Activated CD8-positive, alpha-beta memory T cell treated with anti-CD3 and anti-CD28 coated beads, Interleukin-2, amount 50 U/mL, for 48 hours (primary cell): ENCODE data around the gene NDUFB11.
"Not testable (repeated sequence)": the region's sequence is repeated elsewhere in the genome, so short reads cannot be mapped to it uniquely, and the experiment has no call there.

Experiments used
- DNase-seq: peaks from one replicate; pipeline ENCODE4 v3.0.0-alpha.2; 2020

NDUFB11 gene

GRCh38 chrX:47145395-47146120 is 1.1 kb upstream of the NDUFB11 start:
- no peak for DNase-seq

- DNase-seq, result no peak
These were observed 442 bp downstream of the NDUFB11 start for GRCh38 chrX:47143894-47144625.

GRCh38 chrX:47138171-47138570 is 6.3 kb downstream of the NDUFB11 start:
- no peak for DNase-seq

GRCh38 chrX:47135650-47136049 is 8.9 kb downstream of the NDUFB11 start:
- not testable (repeated sequence) for DNase-seq

- DNase-seq, result no peak
These were observed 11.0 kb downstream of the NDUFB11 start for GRCh38 chrX:47133493-47133892.

GRCh38 chrX:47129899-47130358 is 14.6 kb downstream of the NDUFB11 start:
- DNase-seq, result no peak

GRCh38 chrX:47129157-47129898 is 15.2 kb downstream of the NDUFB11 start:
- peak; percentile 86 for DNase-seq

GRCh38 chrX:47124466-47124865 is 20.0 kb downstream of the NDUFB11 start:
- DNase-seq, result not testable (repeated sequence)

- not testable (repeated sequence) for DNase-seq
These were observed 27.9 kb downstream of the NDUFB11 start for GRCh38 chrX:47116551-47117110.

- DNase-seq, result no peak
These were observed 32.1 kb downstream of the NDUFB11 start for GRCh38 chrX:47112316-47112954.

GRCh38 chrX:47110936-47111615 is 33.4 kb downstream of the NDUFB11 start:
- DNase-seq, result not testable (repeated sequence)

- no peak for DNase-seq
These were observed 43.3 kb downstream of the NDUFB11 start for GRCh38 chrX:47101206-47101605.

- DNase-seq, result no peak
These were observed 46.0 kb downstream of the NDUFB11 start for GRCh38 chrX:47098338-47099094.

GRCh38 chrX:47097018-47097417 is 47.5 kb downstream of the NDUFB11 start:
- no peak for DNase-seq

GRCh38 chrX:47093860-47094259 is 50.6 kb downstream of the NDUFB11 start:
- no peak for DNase-seq

- no peak for DNase-seq
These were observed 51.3 kb downstream of the NDUFB11 start for GRCh38 chrX:47093248-47093647.
